Sigmoid colon (tissue), 7 donors: ENCODE data around the gene PAK1. TPM values are rescaled to one million over a fixed set of nuclear protein-coding genes. Genes with fewer than 3 reads are reported as not detected.

Experiments
- DNase-seq: peaks from one replicate; pipeline ENCODE4 v3.0.0-alpha.2; 2019
- H3K27ac ChIP-seq, 4 donors: fragments of 200-600 bp; sonication (generic); one replicate each; pipeline ENCODE4 v1.5.1; 2016 to 2019; ENCODE audit warnings: mild to moderate bottlenecking in 1 of 4
- H3K27me3 ChIP-seq, 3 donors: fragments of 200-600 bp; sonication (generic); one replicate each; pipeline ENCODE4 v1.5.1; 2019; ENCODE audit warnings: mild to moderate bottlenecking in 1 of 3
- H3K36me3 ChIP-seq, 4 donors: fragments of 200-600 bp; sonication (generic); one replicate each; pipeline ENCODE4 v1.5.1; 2016 to 2019
- H3K4me1 ChIP-seq, 4 donors: fragments of 200-600 bp; sonication (generic); one replicate each; pipeline ENCODE4 v1.5.1; 2017 to 2019
- H3K4me3 ChIP-seq, 4 donors: fragments of 200-600 bp; sonication (generic); one replicate each; pipeline ENCODE4 v1.5.1; 2017 to 2019; ENCODE audit warnings: mild to moderate bottlenecking in 2 of 4, moderate library complexity in 1 of 4
- H3K9me3 ChIP-seq, 4 donors: fragments of 200-600 bp in 3 of 4; sonication (generic) in 3 of 4; one replicate each; pipeline versions ENCODE4 v1.5.1 to v1.6.1; 2013 to 2019
- EP300 ChIP-seq, 4 donors: sonication (generic); formaldehyde crosslinking; IDR thresholded peaks; one replicate each; pipeline ENCODE4 v1.6.1; 2017; ENCODE audit warnings: antibody characterized with exemption in 4 of 4
- POLR2A ChIP-seq, 2 donors: fragments of 450-650 bp; IDR thresholded peaks; one replicate each; pipeline ENCODE4 v1.6.1; 2016; ENCODE audit warnings: antibody characterized with exemption in 2 of 2, mild to moderate bottlenecking in 2 of 2, moderate library complexity in 2 of 2
- POLR2AphosphoS5 ChIP-seq, 4 donors: sonication (generic); formaldehyde crosslinking; IDR thresholded peaks; one replicate each; pipeline ENCODE4 v1.6.1; 2017; ENCODE audit warnings: antibody characterized with exemption in 4 of 4
- WGBS, 2 donors: extraction: QIAGEN DNeasy Blood & Tissue Kit; methylation state at CpG; one replicate each; pipeline ENCODE4 v1.1.7; 2013; 5-methylcytosine and 5-hydroxymethylcytosine counted together
- intact Hi-C: fragments of 100-400 bp; cut with DNase I; formaldehyde crosslinking; loops from one replicate; pipeline ENCODE4 v1.15.1; 2023
- polyA plus RNA-seq, 3 donors: library from polyadenylated mRNA; stranded (reverse); fragments of 200-250 nt; gene quantifications; one replicate each; pipeline ENCODE4 v1.2.3, GENCODE V29; 2013
- total RNA-seq, 4 donors: library from RNA; depleted of rRNA; stranded (reverse); fragments of >200 nt; gene quantifications; one replicate each; pipeline ENCODE4 v1.1.0, GENCODE V29; 2016
- TF ChIP-seq, protein P1 (sequence below), 4 experiments: fragments of 450-650 bp in 3 of 4; fragments of 200-600 bp in 1 of 4; IDR thresholded peaks; one replicate each; pipeline ENCODE4 v1.5.1; 2016 to 2019; ENCODE audit warnings: antibody characterized with exemption in 4 of 4, mild to moderate bottlenecking in 3 of 4, moderate library complexity in 2 of 4
- donor health status: healthy with polysubstance abuse.
- donor health status: Bipolar disorder and iron deficiency.
- donor health status: healthy.

The PAK1 gene
- total and polyA plus RNA-seq, 7 donors: 24.6 to 79.3 (median 37.7) TPM

DNA sequence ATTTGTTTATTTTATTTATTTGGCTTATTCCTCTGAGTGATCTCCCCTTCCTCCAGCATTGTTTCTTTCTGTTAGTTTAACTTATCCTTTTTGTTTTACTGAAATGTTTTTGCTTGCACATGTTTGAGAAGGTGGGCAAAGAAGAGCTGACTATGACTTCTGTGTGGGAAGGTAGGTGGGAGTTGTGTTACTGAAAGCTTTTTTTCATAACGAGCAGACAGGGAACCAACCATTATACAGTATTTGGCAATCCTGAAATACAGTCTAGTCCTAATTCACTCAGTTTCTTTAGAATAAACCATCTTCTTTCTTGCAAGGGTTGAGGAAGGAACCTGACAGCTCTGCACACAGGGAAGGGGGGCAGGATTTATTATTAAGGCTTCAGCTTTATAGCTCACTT is 37.0 kb upstream of the PAK1 start:
- no peaks in the 10 kb centered on the region for H3K27me3 ChIP-seq
- no peaks in the 10 kb centered on the region for H3K36me3 ChIP-seq
- 78 to 83% methylated on average over 1 of the region's 1 CpG for WGBS, 2 donors
- DNase-seq: no peak
- intact Hi-C loops: no loop called here
- H3K9me3 ChIP-seq: no peaks in the 10 kb centered on the region
- no peak overlapping the region for H3K27ac ChIP-seq
- no peaks in the 10 kb centered on the region for H3K4me1 ChIP-seq
- TF ChIP-seq, protein P1, sequence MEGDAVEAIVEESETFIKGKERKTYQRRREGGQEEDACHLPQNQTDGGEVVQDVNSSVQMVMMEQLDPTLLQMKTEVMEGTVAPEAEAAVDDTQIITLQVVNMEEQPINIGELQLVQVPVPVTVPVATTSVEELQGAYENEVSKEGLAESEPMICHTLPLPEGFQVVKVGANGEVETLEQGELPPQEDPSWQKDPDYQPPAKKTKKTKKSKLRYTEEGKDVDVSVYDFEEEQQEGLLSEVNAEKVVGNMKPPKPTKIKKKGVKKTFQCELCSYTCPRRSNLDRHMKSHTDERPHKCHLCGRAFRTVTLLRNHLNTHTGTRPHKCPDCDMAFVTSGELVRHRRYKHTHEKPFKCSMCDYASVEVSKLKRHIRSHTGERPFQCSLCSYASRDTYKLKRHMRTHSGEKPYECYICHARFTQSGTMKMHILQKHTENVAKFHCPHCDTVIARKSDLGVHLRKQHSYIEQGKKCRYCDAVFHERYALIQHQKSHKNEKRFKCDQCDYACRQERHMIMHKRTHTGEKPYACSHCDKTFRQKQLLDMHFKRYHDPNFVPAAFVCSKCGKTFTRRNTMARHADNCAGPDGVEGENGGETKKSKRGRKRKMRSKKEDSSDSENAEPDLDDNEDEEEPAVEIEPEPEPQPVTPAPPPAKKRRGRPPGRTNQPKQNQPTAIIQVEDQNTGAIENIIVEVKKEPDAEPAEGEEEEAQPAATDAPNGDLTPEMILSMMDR (IDR thresholded peaks at IDR 0.05): no peak
- TF ChIP-seq EP300 (IDR thresholded peaks at IDR 0.05) (no peak), POLR2AphosphoS5 (IDR thresholded peaks at IDR 0.05) (no peak), POLR2A (IDR thresholded peaks at IDR 0.05) (no peak)
- no peak overlapping the region for H3K4me3 ChIP-seq

DNA sequence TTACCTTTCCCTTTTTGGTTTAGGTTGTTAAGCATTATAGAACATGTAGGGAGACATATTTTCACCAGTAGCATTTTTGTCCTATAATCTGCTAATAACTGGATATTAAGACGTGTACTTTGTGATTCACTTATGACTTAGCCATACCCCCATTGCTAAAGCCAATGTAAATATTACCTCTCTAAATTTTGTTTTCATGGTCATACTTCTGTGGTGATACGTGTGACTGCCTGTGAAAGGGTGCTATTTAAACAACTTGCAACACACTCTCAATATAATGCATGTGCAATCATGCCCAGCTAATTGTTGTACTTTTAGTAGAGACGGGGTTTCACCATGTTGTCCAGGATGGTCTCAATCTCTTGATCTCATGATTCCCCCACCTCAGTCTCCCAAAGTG is 36.2 kb upstream of the PAK1 start:
- intact Hi-C loops: no loop called here
- Histone ChIP-seq H3K4me3 (no peak overlapping the region), H3K4me1 (no peaks in the 10 kb centered on the region), H3K27ac (no peak overlapping the region), H3K9me3 (no peaks in the 10 kb centered on the region), H3K36me3 (no peaks in the 10 kb centered on the region), H3K27me3 (no peaks in the 10 kb centered on the region)
- WGBS, 2 donors: 87 to 95% methylated on average over 3 of the region's 3 CpGs
- DNase-seq: no peak
- no peak for TF ChIP-seq POLR2A (IDR thresholded peaks at IDR 0.05)
- no peak for TF ChIP-seq EP300 (IDR thresholded peaks at IDR 0.05)
- TF ChIP-seq POLR2AphosphoS5 (IDR thresholded peaks at IDR 0.05): no peak
- TF ChIP-seq, protein P1 (IDR thresholded peaks at IDR 0.05): no peak

DNA sequence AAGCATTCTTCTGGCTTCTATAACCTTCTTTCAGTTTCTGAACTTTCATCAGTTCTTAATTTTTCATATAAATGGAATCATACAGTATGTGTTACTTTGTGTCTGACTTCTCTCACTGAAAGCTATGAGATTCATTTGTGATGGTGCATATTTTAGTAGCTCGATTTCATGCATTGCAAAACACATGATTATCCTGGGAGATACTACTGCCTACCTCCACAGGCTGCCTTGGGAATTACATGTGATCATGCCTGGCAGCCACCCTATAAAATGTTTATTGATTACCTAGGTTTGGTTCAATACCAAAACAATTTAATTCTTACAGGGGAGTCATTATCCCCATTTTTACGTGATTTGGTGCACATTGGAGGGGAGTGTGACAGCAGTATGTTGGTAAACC is 34.1 kb upstream of the PAK1 start:
- no peak for DNase-seq
- peaks cover 0 to 2% (median 0%) of the 10 kb centered on the region in 4 donors for H3K4me1 ChIP-seq
- 55 to 79% methylated on average over 2 of the region's 2 CpGs for WGBS, 2 donors
- H3K9me3 ChIP-seq: no peaks in the 10 kb centered on the region
- TF ChIP-seq POLR2AphosphoS5 (IDR thresholded peaks at IDR 0.05): no peak
- TF ChIP-seq, protein P1 (IDR thresholded peaks at IDR 0.05): no peak
- TF ChIP-seq EP300 (IDR thresholded peaks at IDR 0.05): no peak
- no peak for TF ChIP-seq POLR2A (IDR thresholded peaks at IDR 0.05)
- H3K27ac ChIP-seq: no peak overlapping the region
- H3K36me3 ChIP-seq: no peaks in the 10 kb centered on the region
- no peak overlapping the region for H3K4me3 ChIP-seq
- intact Hi-C loops: no loop called here
- no peaks in the 10 kb centered on the region for H3K27me3 ChIP-seq

DNA sequence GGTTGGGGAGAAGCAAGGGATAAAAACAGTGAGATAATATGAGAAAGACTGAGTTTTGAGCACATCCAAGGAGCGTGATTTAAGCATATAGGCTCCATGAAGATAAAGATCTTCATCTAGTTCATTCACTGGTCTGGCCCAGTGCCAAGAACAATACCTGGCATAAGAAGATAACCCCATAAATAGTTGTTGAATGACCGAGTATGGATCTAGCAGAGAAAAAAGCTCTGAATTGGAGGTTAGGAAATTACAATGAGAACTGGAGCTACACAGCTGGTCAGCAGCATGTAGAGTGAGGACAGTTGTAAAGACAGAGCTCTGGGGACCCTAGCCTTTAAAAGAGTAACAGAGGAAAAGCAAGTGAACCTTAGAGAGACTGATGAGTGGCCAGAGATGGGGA is 33.0 kb upstream of the PAK1 start:
- Histone ChIP-seq H3K4me1 (peaks cover 0 to 9% (median 0%) of the 10 kb centered on the region in 4 donors), H3K36me3 (no peaks in the 10 kb centered on the region), H3K27me3 (no peaks in the 10 kb centered on the region), H3K4me3 (no peak overlapping the region), H3K27ac (no peak overlapping the region), H3K9me3 (no peaks in the 10 kb centered on the region)
- no peak for TF ChIP-seq POLR2AphosphoS5 (IDR thresholded peaks at IDR 0.05)
- TF ChIP-seq EP300 (IDR thresholded peaks at IDR 0.05): no peak
- TF ChIP-seq POLR2A (IDR thresholded peaks at IDR 0.05): no peak
- TF ChIP-seq, protein P1 (IDR thresholded peaks at IDR 0.05): no peak
- DNase-seq: no peak
- 14 to 48% methylated on average over 2 of the region's 2 CpGs for WGBS, 2 donors
- intact Hi-C loops: no loop called here

DNA sequence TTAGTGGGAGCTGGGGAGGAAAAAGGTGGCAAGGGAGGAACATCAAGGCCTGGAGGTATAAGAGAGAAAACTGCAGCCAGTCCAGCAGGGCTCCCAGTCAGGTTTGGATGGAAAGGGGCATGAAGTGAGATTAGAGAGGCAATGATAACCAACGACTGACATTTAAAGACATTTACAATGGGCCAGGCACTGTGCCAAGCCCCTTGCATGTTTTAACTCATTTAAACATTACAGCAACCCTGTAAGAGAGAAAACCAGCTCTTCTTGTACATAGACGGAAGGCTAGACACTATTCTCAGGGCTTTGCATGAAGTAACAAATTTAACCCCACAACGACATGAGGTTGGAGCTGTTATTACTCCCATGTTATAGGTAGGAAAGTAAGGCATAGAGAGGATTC is 32.1 kb upstream of the PAK1 start:
- DNase-seq: no peak

More for the DNA sequence above, 32.1 kb upstream of the PAK1 start:
- no peaks in the 10 kb centered on the region for H3K36me3 ChIP-seq
- no peaks in the 10 kb centered on the region for H3K27me3 ChIP-seq
- intact Hi-C loops: no loop called here
- TF ChIP-seq EP300 (IDR thresholded peaks at IDR 0.05): no peak
- TF ChIP-seq, protein P1 (IDR thresholded peaks at IDR 0.05): no peak
- TF ChIP-seq POLR2A (IDR thresholded peaks at IDR 0.05): no peak
- TF ChIP-seq POLR2AphosphoS5 (IDR thresholded peaks at IDR 0.05): no peak
- 31 to 63% methylated on average over 3 of the region's 3 CpGs for WGBS, 2 donors
- no peak overlapping the region for H3K4me3 ChIP-seq
- H3K27ac ChIP-seq: no peak overlapping the region
- H3K9me3 ChIP-seq: no peaks in the 10 kb centered on the region
- peaks cover 0 to 9% (median 0%) of the 10 kb centered on the region in 4 donors for H3K4me1 ChIP-seq
